GM21526 (cell line): Measurements from ENCODE around the gene RBMS1.

ENCODE experiments used
- ATAC-seq: cut with Tn5 transposase; IDR thresholded peaks from one replicate; pipeline ENCODE4 v1.9.1; 2021; ENCODE audit warnings: moderate library complexity; ENCODE audit not compliant: unreplicated experiment, low FRiP score

RBMS1 gene

GRCh38 chr2:160241251-160242137 is 252.1 kb downstream of the RBMS1 start:
- no peak for ATAC-seq

GRCh38 chr2:160239436-160239835 is 254.2 kb downstream of the RBMS1 start:
- no peak for ATAC-seq

GRCh38 chr2:160238392-160238791 is 255.2 kb downstream of the RBMS1 start:
- no peak for ATAC-seq

GRCh38 chr2:160232905-160233475 is 260.6 kb downstream of the RBMS1 start:
- ATAC-seq = no peak

GRCh38 chr2:160229591-160229990 is 264.0 kb downstream of the RBMS1 start:
- no peak for ATAC-seq

GRCh38 chr2:160228141-160228917 is 265.3 kb downstream of the RBMS1 start:
- ATAC-seq = no peak

GRCh38 chr2:160227293-160227915 is 266.2 kb downstream of the RBMS1 start:
- ATAC-seq = no peak

- no peak for ATAC-seq
Observed at GRCh38 chr2:160226367-160226766, 267.2 kb downstream of the RBMS1 start.

GRCh38 chr2:160225722-160226121 is 267.9 kb downstream of the RBMS1 start:
- no peak for ATAC-seq

- ATAC-seq = peak; percentile 16
Observed at GRCh38 chr2:160224507-160224906, 269.1 kb downstream of the RBMS1 start.

- peak; percentile 94 for ATAC-seq
Observed at GRCh38 chr2:160224060-160224459, 269.5 kb downstream of the RBMS1 start.

GRCh38 chr2:160223560-160223959 is 270.0 kb downstream of the RBMS1 start:
- no peak for ATAC-seq

- no peak for ATAC-seq
Observed at GRCh38 chr2:160222546-160223283, 270.9 kb downstream of the RBMS1 start.
